Lower leg skin (tissue), 3 donors: ENCODE measurements around the gene AGAP6.
"Not testable (repeated sequence)": the region's sequence is repeated elsewhere in the genome, so short reads cannot be mapped to it uniquely, and the experiment has no call there.

Source experiments
- POLR2A ChIP-seq, 2 donors: fragments of 450-650 bp; IDR thresholded peaks; one replicate each; pipeline ENCODE4 v1.6.1; 2016 to 2017; ENCODE audit warnings: antibody characterized with exemption in 2 of 2, mild to moderate bottlenecking in 1 of 2, moderate library complexity in 1 of 2
- TF ChIP-seq, protein P1 (sequence below), 3 donors: fragments of 450-650 bp; IDR thresholded peaks; one replicate each; pipeline ENCODE4 v1.5.1; 2016; ENCODE audit warnings: antibody characterized with exemption in 3 of 3, mild to moderate bottlenecking in 3 of 3, moderate library complexity in 2 of 3

DNA sequence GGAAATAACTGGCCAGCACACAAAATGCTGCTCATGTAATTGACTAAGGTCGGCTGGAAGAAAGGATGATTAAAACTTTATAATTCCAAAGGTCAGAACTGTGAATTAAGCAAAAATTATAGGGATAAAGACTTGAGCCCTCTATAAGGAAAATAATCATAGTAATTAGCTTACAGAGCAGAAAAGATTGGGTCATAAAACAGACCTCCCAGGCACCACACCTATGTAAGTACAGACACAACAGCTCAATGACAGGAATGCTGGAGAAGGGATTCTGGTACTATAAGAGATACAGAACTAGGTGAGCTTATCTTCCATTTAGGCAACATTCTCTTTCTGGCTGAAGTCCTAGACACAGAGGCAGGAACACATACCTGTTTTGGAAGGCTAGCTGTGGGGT, 70.5 kb downstream of the AGAP6 start:
- TF ChIP-seq, protein P1, sequence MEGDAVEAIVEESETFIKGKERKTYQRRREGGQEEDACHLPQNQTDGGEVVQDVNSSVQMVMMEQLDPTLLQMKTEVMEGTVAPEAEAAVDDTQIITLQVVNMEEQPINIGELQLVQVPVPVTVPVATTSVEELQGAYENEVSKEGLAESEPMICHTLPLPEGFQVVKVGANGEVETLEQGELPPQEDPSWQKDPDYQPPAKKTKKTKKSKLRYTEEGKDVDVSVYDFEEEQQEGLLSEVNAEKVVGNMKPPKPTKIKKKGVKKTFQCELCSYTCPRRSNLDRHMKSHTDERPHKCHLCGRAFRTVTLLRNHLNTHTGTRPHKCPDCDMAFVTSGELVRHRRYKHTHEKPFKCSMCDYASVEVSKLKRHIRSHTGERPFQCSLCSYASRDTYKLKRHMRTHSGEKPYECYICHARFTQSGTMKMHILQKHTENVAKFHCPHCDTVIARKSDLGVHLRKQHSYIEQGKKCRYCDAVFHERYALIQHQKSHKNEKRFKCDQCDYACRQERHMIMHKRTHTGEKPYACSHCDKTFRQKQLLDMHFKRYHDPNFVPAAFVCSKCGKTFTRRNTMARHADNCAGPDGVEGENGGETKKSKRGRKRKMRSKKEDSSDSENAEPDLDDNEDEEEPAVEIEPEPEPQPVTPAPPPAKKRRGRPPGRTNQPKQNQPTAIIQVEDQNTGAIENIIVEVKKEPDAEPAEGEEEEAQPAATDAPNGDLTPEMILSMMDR (IDR thresholded peaks at IDR 0.05), result not testable (repeated sequence)
- not testable (repeated sequence) for TF ChIP-seq POLR2A (IDR thresholded peaks at IDR 0.05)
